A549 (cell line): ENCODE measurements around the gene ATG9A. TPM values are rescaled to one million over a fixed set of nuclear protein-coding genes. Genes with fewer than 3 reads are reported as not detected.

Experiments used
- ATAC-seq, 2 experiments: fragments of 200-7000 bp in 1 of 2; fragments of >200 bp in 1 of 2; cut with Nextera tagmentation in 1 of 2; cut with Tn5 transposase in 1 of 2; 3 replicates each; pipeline versions ENCODE4 v1.8.0 to v1.9.1; 2018 to 2020; ENCODE audit warnings: mild to moderate bottlenecking in 1 of 2, moderate library complexity in 1 of 2
- CTCF ChIA-PET: fragments of 300-600 bp; sonication (Branson Sonifier 250); formaldehyde crosslinking; extraction: SDS; loops from one replicate; lab custom pipeline; 2021; ENCODE audit warnings: antibody characterized with exemption, inconsistent platforms; lab: Yijun Ruan, JAX
- POLR2A ChIA-PET: fragments of 350-600 bp; formaldehyde crosslinking; extraction: SDS; loops from one replicate; lab custom pipeline; 2021; ENCODE audit warnings: antibody characterized with exemption, inconsistent platforms; lab: Yijun Ruan, JAX
- DNase-seq, 2 experiments: peaks; one replicate each; pipeline versions ENCODE4 v3.0.0 to v3.0.0-alpha.2; 2011 to 2016; ENCODE audit warnings: low read depth in 1 of 2, low spot score in 1 of 2
- FAIRE-seq: peaks from 2 replicates; lab custom pipeline; 2011; peaks lifted over from hg19 to GRCh38; lab: Jason Lieb, UNC
- H3K27ac ChIP-seq, 2 experiments: fragments of >200 bp; sonication (Bioruptor Twin); formaldehyde crosslinking; 3 replicates each; pipeline ENCODE4 v1.5.1; 2016 to 2017
- H3K4me1 ChIP-seq: fragments of >200 bp; sonication (Bioruptor Twin); formaldehyde crosslinking; 3 replicates; pipeline ENCODE4 v1.6.1; 2016
- H3K4me2 ChIP-seq: fragments of >200 bp; sonication (Bioruptor Twin); formaldehyde crosslinking; 3 replicates; pipeline ENCODE4 v1.6.1; 2016
- H3K4me3 ChIP-seq: fragments of >200 bp; sonication (Bioruptor Twin); formaldehyde crosslinking; 3 replicates; pipeline ENCODE4 v1.5.1; 2016
- H3K9me3 ChIP-seq: fragments of >200 bp; sonication (Bioruptor Twin); formaldehyde crosslinking; 3 replicates; pipeline ENCODE4 v1.6.1; 2016
- ATOH8 ChIP-seq: fragments of 250-450 bp; sonication (Bioruptor Pico); IDR thresholded peaks from 2 replicates; pipeline ENCODE4 v1.5.0; 2020; ENCODE audit warnings: low read depth, mild to moderate bottlenecking, moderate library complexity
- CEBPB ChIP-seq, 2 experiments: fragments of >200 bp in 1 of 2; sonication (Bioruptor Twin) in 1 of 2; formaldehyde crosslinking in 1 of 2; IDR thresholded peaks; 2 replicates each; pipeline ENCODE4 v1.6.1; 2012 to 2016
- CHD2 ChIP-seq: fragments of 150-350 bp; IDR thresholded peaks from 2 replicates; pipeline ENCODE4 v1.6.1; 2014; ENCODE audit warnings: low read length; ENCODE audit not compliant: partially characterized antibody
- EHMT2 ChIP-seq: fragments of 200-600 bp; sonication (generic); IDR thresholded peaks from 2 replicates; pipeline ENCODE4 v1.6.1; 2016; ENCODE audit warnings: antibody characterized with exemption, low read depth, mild to moderate bottlenecking, moderate library complexity
- EP300 ChIP-seq, 2 experiments: fragments of >200 bp; sonication (Bioruptor Twin); formaldehyde crosslinking; IDR thresholded peaks; 2 replicates in 1 of 2; 3 replicates in 1 of 2; pipeline ENCODE4 v1.6.1; 2016 to 2017
- FOSL2 ChIP-seq, 2 experiments: fragments of 450-650 bp in 1 of 2; fragments of >200 bp in 1 of 2; sonication (Bioruptor Twin) in 1 of 2; formaldehyde crosslinking; IDR thresholded peaks; 2 replicates each; pipeline versions ENCODE4 v1.5.0 to v1.6.1; 2016 to 2020; ENCODE audit warnings: mild to moderate bottlenecking in 1 of 2, moderate library complexity in 1 of 2
- FOXS1 ChIP-seq: fragments of 250-450 bp; sonication (Bioruptor Pico); IDR thresholded peaks from 2 replicates; pipeline ENCODE4 v1.5.0; 2020; ENCODE audit warnings: mild to moderate bottlenecking, moderate library complexity
- GATA3 ChIP-seq: IDR thresholded peaks from 2 replicates; pipeline ENCODE4 v1.6.1; 2012; ENCODE audit warnings: borderline replicate concordance
- HDAC2 ChIP-seq: fragments of 200-600 bp; sonication (generic); IDR thresholded peaks from 2 replicates; pipeline ENCODE4 v1.6.1; 2016
- HES2 ChIP-seq: fragments of >200 bp; sonication (Bioruptor Twin); formaldehyde crosslinking; IDR thresholded peaks from 2 replicates; pipeline ENCODE4 v1.6.1; 2016
- JUN ChIP-seq, 2 experiments: fragments of >200 bp; sonication (Bioruptor Twin); formaldehyde crosslinking; IDR thresholded peaks; 2 replicates in 1 of 2; 3 replicates in 1 of 2; pipeline ENCODE4 v1.6.1; 2016 to 2017
- JUNB ChIP-seq: fragments of >200 bp; sonication (Bioruptor Twin); formaldehyde crosslinking; IDR thresholded peaks from 2 replicates; pipeline ENCODE4 v1.6.1; 2016
- KDM1A ChIP-seq: fragments of 200-600 bp; sonication (generic); IDR thresholded peaks from 2 replicates; pipeline ENCODE4 v1.6.1; 2016; ENCODE audit warnings: low read depth, mild to moderate bottlenecking
- MAFK ChIP-seq: fragments of 450-650 bp; IDR thresholded peaks from 2 replicates; pipeline ENCODE4 v1.6.1; 2014; ENCODE audit not compliant: partially characterized antibody
- NPAS2 ChIP-seq: fragments of 250-450 bp; sonication (Bioruptor Pico); IDR thresholded peaks from 2 replicates; pipeline ENCODE4 v1.8.0; 2022; ENCODE audit warnings: mild to moderate bottlenecking, moderate library complexity, borderline replicate concordance
- PHF8 ChIP-seq: fragments of 200-600 bp; sonication (generic); IDR thresholded peaks from 2 replicates; pipeline ENCODE4 v1.6.1; 2016; ENCODE audit warnings: low read depth, mild to moderate bottlenecking, antibody characterized with exemption, moderate library complexity, borderline replicate concordance
- RAD21 ChIP-seq, 2 experiments: fragments of >200 bp in 1 of 2; sonication (Bioruptor Twin) in 1 of 2; formaldehyde crosslinking in 1 of 2; IDR thresholded peaks in 1 of 2; conservative IDR thresholded peaks in 1 of 2; 2 replicates in 1 of 2; 3 replicates in 1 of 2; pipeline ENCODE4 v1.6.1; 2012 to 2018; ENCODE audit warnings: inconsistent platforms in 1 of 2
- RNF2 ChIP-seq: fragments of 200-600 bp; sonication (generic); IDR thresholded peaks from 2 replicates; pipeline ENCODE4 v1.6.1; 2016; ENCODE audit warnings: low read depth, mild to moderate bottlenecking, antibody characterized with exemption, moderate library complexity, borderline replicate concordance
- SMC3 ChIP-seq: fragments of >200 bp; sonication (Bioruptor Twin); formaldehyde crosslinking; IDR thresholded peaks from 3 replicates; pipeline ENCODE4 v1.6.1; 2018; ENCODE audit warnings: inconsistent platforms
- SREBF2 ChIP-seq: fragments of 450-650 bp; IDR thresholded peaks from 2 replicates; pipeline ENCODE4 v1.6.1; 2014; ENCODE audit warnings: mild to moderate bottlenecking, moderate library complexity
- WGBS: methylation state at CpG from one replicate; pipeline ENCODE4 v1.1.6; 2017; ENCODE audit errors: missing lambda C conversion rate; 5-methylcytosine and 5-hydroxymethylcytosine counted together
- polyA plus RNA-seq, 4 experiments: library from polyadenylated mRNA; depleted of rRNA in 3 of 4; stranded (reverse); fragments of >200 nt; fragmentation: RNase III in 1 of 4; extraction: RNeasy Plus Mini Kit Qiagen cat#74134 plus additional on column Dnase treatment in 1 of 4; gene quantifications; 2 replicates in 3 of 4; 3 replicates in 1 of 4; pipeline ENCODE4 v1.2.3, GENCODE V29; 2011 to 2017
- TF ChIP-seq, protein P1 (sequence below): fragments of >200 bp; sonication (Bioruptor Twin); formaldehyde crosslinking; IDR thresholded peaks from 3 replicates; pipeline ENCODE4 v1.6.1; 2016
- TF ChIP-seq, protein P2 (sequence below): IDR thresholded peaks from 2 replicates; pipeline ENCODE4 v1.6.1; 2012

The ATG9A gene
- polyA plus RNA-seq, 2 of the 4 experiments (the other 2 are of a cell fraction) = 41.9 to 75.2 TPM

DNA sequence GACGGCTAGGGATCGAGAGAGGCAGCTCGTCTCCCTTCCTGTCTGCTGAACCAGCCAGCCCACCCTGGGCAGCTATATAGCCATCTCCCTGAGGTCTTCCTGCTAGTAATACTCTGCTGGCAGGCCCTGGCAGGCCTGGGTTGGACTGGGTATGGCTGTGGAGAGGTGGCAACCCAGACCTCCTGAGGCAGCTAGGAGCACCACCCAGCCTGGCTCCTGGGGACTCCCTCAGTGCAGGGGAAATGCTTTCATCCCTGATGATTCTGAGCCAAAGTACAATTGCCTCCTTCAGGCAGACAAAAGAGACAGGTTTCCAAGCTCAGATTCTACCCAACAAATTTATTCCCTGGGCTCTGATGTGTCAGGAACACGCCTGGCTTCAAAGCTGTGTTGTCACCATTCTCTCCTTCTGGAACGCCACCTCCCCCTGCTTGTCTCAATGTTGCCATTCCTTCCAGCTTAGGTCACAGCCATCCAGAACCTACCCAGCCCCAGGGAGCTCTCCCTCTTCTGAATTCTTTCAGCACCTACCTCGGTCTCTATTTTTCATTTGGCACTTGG, 45.0 kb upstream of the ATG9A start (continued):
- no peak for TF ChIP-seq KDM1A
- TF ChIP-seq HDAC2 = no peak
- no peak for TF ChIP-seq RNF2
- TF ChIP-seq EP300 (IDR thresholded peaks at IDR 0.05) = peak in 1 of 2 experiments; percentile 74; a peak in 2 of 5 replicates
- TF ChIP-seq MAFK = peak; percentile 11
- no peak for TF ChIP-seq ATOH8
- TF ChIP-seq CHD2 = no peak

DNA sequence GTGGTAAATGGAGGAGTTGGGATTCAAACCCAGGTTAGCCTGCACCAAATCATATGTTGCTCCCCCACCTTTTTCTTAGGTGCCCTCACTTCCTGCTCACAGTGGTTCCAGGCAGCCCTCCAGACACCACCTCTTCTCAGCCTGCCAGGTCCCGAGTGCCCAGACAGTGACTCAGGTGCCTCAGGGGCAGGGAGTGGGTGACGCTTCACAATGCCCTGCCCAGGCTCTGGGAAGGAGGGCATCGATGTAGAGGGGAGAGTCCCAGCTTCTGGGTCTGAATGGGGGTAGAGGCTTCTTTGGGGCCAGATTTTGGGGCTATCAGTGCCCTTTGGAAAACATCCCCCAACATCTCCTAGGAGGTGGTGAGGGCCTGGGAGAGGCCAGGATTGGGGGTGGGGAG, 44.5 kb upstream of the ATG9A start:
- TF ChIP-seq EP300 (IDR thresholded peaks at IDR 0.05) = peak; percentile 73 to 77; a peak in 3 of 5 replicates
- peak; percentile 17 to 56; a peak in 2 of 5 replicates for TF ChIP-seq JUN (IDR thresholded peaks at IDR 0.05)
- peak; percentile 70 for TF ChIP-seq FOSL2 (IDR thresholded peaks at IDR 0.05)
- TF ChIP-seq FOSL2 (CRISPR knock-in tag; IDR thresholded peaks at IDR 0.05) = peak; percentile 94
- TF ChIP-seq SMC3 = 0 out of 3 replicates have a peak, but pooled peaks have one; percentile 10
- peak; percentile 29 for TF ChIP-seq CHD2
- peak in 1 of 2 experiments; percentile 23; a peak in 1 of 4 replicates for TF ChIP-seq CEBPB (IDR thresholded peaks at IDR 0.05)
- no peak for TF ChIP-seq RNF2
- TF ChIP-seq, protein P1, sequence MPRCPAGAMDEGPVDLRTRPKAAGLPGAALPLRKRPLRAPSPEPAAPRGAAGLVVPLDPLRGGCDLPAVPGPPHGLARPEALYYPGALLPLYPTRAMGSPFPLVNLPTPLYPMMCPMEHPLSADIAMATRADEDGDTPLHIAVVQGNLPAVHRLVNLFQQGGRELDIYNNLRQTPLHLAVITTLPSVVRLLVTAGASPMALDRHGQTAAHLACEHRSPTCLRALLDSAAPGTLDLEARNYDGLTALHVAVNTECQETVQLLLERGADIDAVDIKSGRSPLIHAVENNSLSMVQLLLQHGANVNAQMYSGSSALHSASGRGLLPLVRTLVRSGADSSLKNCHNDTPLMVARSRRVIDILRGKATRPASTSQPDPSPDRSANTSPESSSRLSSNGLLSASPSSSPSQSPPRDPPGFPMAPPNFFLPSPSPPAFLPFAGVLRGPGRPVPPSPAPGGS = 0 out of 3 replicates have a peak, but pooled peaks have one; percentile 47
- TF ChIP-seq FOXS1 = no peak
- TF ChIP-seq, protein P2, sequence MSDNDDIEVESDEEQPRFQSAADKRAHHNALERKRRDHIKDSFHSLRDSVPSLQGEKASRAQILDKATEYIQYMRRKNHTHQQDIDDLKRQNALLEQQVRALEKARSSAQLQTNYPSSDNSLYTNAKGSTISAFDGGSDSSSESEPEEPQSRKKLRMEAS = peak; percentile 75; the same call in 1 of the 2 replicates
- TF ChIP-seq PHF8 = no peak
- peak; percentile 78; the same call in 1 of the 2 replicates for TF ChIP-seq GATA3
- TF ChIP-seq JUNB = peak; percentile 70
- peak in 1 of 2 experiments; percentile 10; a peak in 1 of 5 replicates for TF ChIP-seq RAD21 (conservative IDR thresholded peaks at IDR 0.05 in 1 of 2, IDR thresholded peaks at IDR 0.05 in 1 of 2)
- TF ChIP-seq, all 56 proteins: peak for 11
- H3K4me1 ChIP-seq = peaks cover 83% of the 10 kb centered on the region
- CTCF ChIA-PET = interaction anchor here (0.8 to 16.2 kb wide), 14 partner anchors 11 to 293 kb away, joined by 3 to 540 read pairs (median 6); partner anchors contain the start of genes ABCB6, ANKZF1, ATG9A and CNPPD1
- DNase-seq (peak; percentile 89 to 95), ATAC-seq (peak; percentile 84 to 86), FAIRE-seq (peak; percentile 32)
- no peaks in the 10 kb centered on the region for H3K9me3 ChIP-seq
- H3K4me2 ChIP-seq = peak overlapping the region; percentile 95
- H3K4me3 ChIP-seq = peak overlapping the region; percentile 29
- POLR2A ChIA-PET = interaction anchor here (0.6 to 2.8 kb wide), 13 partner anchors 9 to 114 kb away, joined by 3 to 65 read pairs (median 7); partner anchors contain the start of genes ABCB6, ANKZF1, ATG9A and CNPPD1
- peak overlapping the region; percentile 96 to 99 for H3K27ac ChIP-seq
- WGBS = 0% methylated on average over 3 of the region's 3 CpGs

DNA sequence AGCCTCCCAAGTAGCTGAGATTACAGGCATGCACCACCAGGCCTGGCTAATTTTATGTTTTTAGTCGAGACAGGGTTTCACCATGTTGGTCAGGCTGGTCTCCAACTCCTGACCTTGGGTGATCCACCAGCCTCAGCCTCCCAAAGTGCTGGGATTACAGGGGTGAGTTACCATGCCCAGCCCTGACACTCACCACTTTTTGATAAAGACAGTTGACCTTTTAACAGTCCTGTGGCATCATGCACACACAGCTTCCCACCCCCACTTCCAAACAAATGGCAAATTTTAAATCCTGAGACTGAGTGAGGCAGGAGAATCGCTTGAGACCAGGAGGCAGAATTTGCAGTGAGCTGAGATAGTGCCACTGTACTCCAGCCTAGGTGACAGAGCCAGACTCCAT, 43.6 kb upstream of the ATG9A start:
- DNase-seq = peak in 1 of 2 experiments; percentile 85
- WGBS = 22% methylated on average over 2 of the region's 2 CpGs
- Histone ChIP-seq H3K4me2 (peak overlapping the region; percentile 95), H3K9me3 (no peaks in the 10 kb centered on the region), H3K4me1 (peaks cover 75% of the 10 kb centered on the region), H3K4me3 (no peak overlapping the region), H3K27ac (peak overlapping the region; percentile 96 to 99)
- ATAC-seq = peak in 1 of 2 experiments; percentile 18; a peak in 2 of 6 replicates
- TF ChIP-seq EHMT2 = no peak
- TF ChIP-seq FOSL2 (IDR thresholded peaks at IDR 0.05) = peak; percentile 65
- peak; percentile 95 for TF ChIP-seq FOSL2 (CRISPR knock-in tag; IDR thresholded peaks at IDR 0.05)
- no peak for TF ChIP-seq SREBF2
- TF ChIP-seq NPAS2 (CRISPR knock-in tag) = no peak
- no peak for TF ChIP-seq HES2
- 0 out of 4 replicates have a peak, but pooled peaks of 1 of the 2 experiments have one; percentile 28 for TF ChIP-seq CEBPB (IDR thresholded peaks at IDR 0.05)
- TF ChIP-seq, protein P2 = peak; percentile 72; the same call in 1 of the 2 replicates
- no peak for TF ChIP-seq RNF2
- peak; percentile 52 for TF ChIP-seq JUNB
- TF ChIP-seq EP300 (IDR thresholded peaks at IDR 0.05) = peak; percentile 25 to 59; a peak in 2 of 5 replicates
- TF ChIP-seq GATA3 = peak; percentile 76; the same call in 1 of the 2 replicates
- TF ChIP-seq JUN (IDR thresholded peaks at IDR 0.05) = peak in 1 of 2 experiments; percentile 38; a peak in 2 of 5 replicates
- ChIA-PET POLR2A (interaction anchor here (0.7 to 2.8 kb wide), 6 partner anchors 8 to 55 kb away, joined by 3 to 65 read pairs (median 16); partner anchors contain the start of genes ABCB6, GLB1L, STK16 and TUBA4A), CTCF (interaction anchor here (0.6 to 16.2 kb wide), 6 partner anchors 12 to 93 kb away, joined by 3 to 540 read pairs (median 8); partner anchors contain the start of genes GLB1L, STK16, TUBA4A and TUBA4B)
- no peak for FAIRE-seq
